ENCODE data around the gene TCF4.

The TCF4 gene

GRCh38 chr18:55444536-55444935 is 143.5 kb downstream of the TCF4 start:
- no peak for DNase-seq (ENCODE audit: low read depth in 2 of 3, low spot score in 1 of 3)

GRCh38 chr18:55443776-55444175 is 144.2 kb downstream of the TCF4 start:
- DNase-seq (ENCODE audit: low read depth in 2 of 3, low spot score in 1 of 3): no peak

GRCh38 chr18:55442561-55442960 is 145.4 kb downstream of the TCF4 start:
- no peak for DNase-seq (ENCODE audit: low read depth in 2 of 3, low spot score in 1 of 3)

GRCh38 chr18:55440988-55441387 is 147.0 kb downstream of the TCF4 start:
- DNase-seq (ENCODE audit: low read depth in 2 of 3, low spot score in 1 of 3): no peak

- DNase-seq (ENCODE audit: low read depth in 2 of 3, low spot score in 1 of 3): no peak
These were observed 148.9 kb downstream of the TCF4 start for GRCh38 chr18:55439056-55439455.

GRCh38 chr18:55435592-55435991 is 152.4 kb downstream of the TCF4 start:
- no peak for DNase-seq (ENCODE audit: low read depth in 2 of 3, low spot score in 1 of 3)

- DNase-seq (ENCODE audit: low read depth in 2 of 3, low spot score in 1 of 3): no peak
These were observed 154.3 kb downstream of the TCF4 start for GRCh38 chr18:55433648-55434047.

GRCh38 chr18:55433140-55433539 is 154.9 kb downstream of the TCF4 start:
- no peak for DNase-seq (ENCODE audit: low read depth in 2 of 3, low spot score in 1 of 3)

GRCh38 chr18:55432307-55433040 is 155.5 kb downstream of the TCF4 start:
- DNase-seq (ENCODE audit: low read depth in 2 of 3, low spot score in 1 of 3): no peak

- DNase-seq (ENCODE audit: low read depth in 2 of 3, low spot score in 1 of 3): no peak
These were observed 158.0 kb downstream of the TCF4 start for GRCh38 chr18:55430026-55430425.

GRCh38 chr18:55427951-55428350 is 160.0 kb downstream of the TCF4 start:
- no peak for DNase-seq (ENCODE audit: low read depth in 2 of 3, low spot score in 1 of 3)

GRCh38 chr18:55425698-55426097 is 162.3 kb downstream of the TCF4 start:
- DNase-seq (ENCODE audit: low read depth in 2 of 3, low spot score in 1 of 3): no peak

- DNase-seq (ENCODE audit: low read depth in 2 of 3, low spot score in 1 of 3): no peak
These were observed 165.4 kb downstream of the TCF4 start for GRCh38 chr18:55422456-55423180.

- DNase-seq (ENCODE audit: low read depth in 2 of 3, low spot score in 1 of 3): no peak
These were observed 166.2 kb downstream of the TCF4 start for GRCh38 chr18:55421615-55422419.

GRCh38 chr18:55421308-55421614 is 166.7 kb downstream of the TCF4 start:
- no peak for DNase-seq (ENCODE audit: low read depth in 2 of 3, low spot score in 1 of 3)

GRCh38 chr18:55420665-55421307 is 167.2 kb downstream of the TCF4 start:
- DNase-seq (ENCODE audit: low read depth in 2 of 3, low spot score in 1 of 3): no peak

- no peak for DNase-seq (ENCODE audit: low read depth in 2 of 3, low spot score in 1 of 3)
These were observed 167.9 kb downstream of the TCF4 start for GRCh38 chr18:55419947-55420664.

- DNase-seq (ENCODE audit: low read depth in 2 of 3, low spot score in 1 of 3): no peak
These were observed 168.7 kb downstream of the TCF4 start for GRCh38 chr18:55419132-55419946.

GRCh38 chr18:55418439-55418838 is 169.6 kb downstream of the TCF4 start:
- DNase-seq (ENCODE audit: low read depth in 2 of 3, low spot score in 1 of 3): no peak

GRCh38 chr18:55416791-55417190 is 171.2 kb downstream of the TCF4 start:
- DNase-seq (ENCODE audit: low read depth in 2 of 3, low spot score in 1 of 3): no peak

Data from stimulated activated CD4-positive, alpha-beta T cell treated with anti-CD3 and anti-CD28 coated beads, Interleukin-12 subunit alpha, Interleukin-12 subunit beta, amount 100 ng/mL, for 48 hours (primary cell).